GM23338 (cell line): ENCODE results near the gene PPFIA1.

ENCODE experiments used
- EZH2 ChIP-seq: fragments of 200-600 bp; sonication (generic); IDR thresholded peaks from one replicate; pipeline ENCODE4 v1.8.0; 2017; ENCODE audit warnings: antibody characterized with exemption, mild to moderate bottlenecking, low read depth; ENCODE audit not compliant: unreplicated experiment
- JUNB ChIP-seq: IDR thresholded peaks from one replicate; pipeline ENCODE4 v1.6.1; 2016; ENCODE audit warnings: antibody characterized with exemption; ENCODE audit not compliant: unreplicated experiment
- POLR2AphosphoS5 ChIP-seq: IDR thresholded peaks from 2 replicates; pipeline ENCODE4 v1.6.1; 2016; ENCODE audit warnings: antibody characterized with exemption, low read depth
- ZNF114 ChIP-seq: fragments of 250-450 bp; sonication (Bioruptor Pico); IDR thresholded peaks from 2 replicates; pipeline ENCODE4 v1.5.0; 2020; ENCODE audit warnings: mild to moderate bottlenecking, moderate library complexity
- ZNF331 ChIP-seq: fragments of 250-450 bp; sonication (Bioruptor Pico); IDR thresholded peaks from 2 replicates; pipeline ENCODE4 v1.5.0; 2020; ENCODE audit warnings: low read depth, mild to moderate bottlenecking, moderate library complexity
- TF ChIP-seq, protein P1 (sequence below), 2 experiments: fragments of 200-600 bp in 1 of 2; sonication (generic) in 1 of 2; conservative IDR thresholded peaks; 2 replicates each; pipeline versions ENCODE4 v1.5.1 to v1.6.1; 2016 to 2017; ENCODE audit warnings: antibody characterized with exemption in 2 of 2, low read depth in 2 of 2, mild to moderate bottlenecking in 2 of 2, moderate library complexity in 1 of 2
- TF ChIP-seq, protein P2 (sequence below): IDR thresholded peaks from one replicate; pipeline ENCODE4 v1.6.1; 2018; ENCODE audit warnings: antibody characterized with exemption; ENCODE audit not compliant: unreplicated experiment

DNA sequence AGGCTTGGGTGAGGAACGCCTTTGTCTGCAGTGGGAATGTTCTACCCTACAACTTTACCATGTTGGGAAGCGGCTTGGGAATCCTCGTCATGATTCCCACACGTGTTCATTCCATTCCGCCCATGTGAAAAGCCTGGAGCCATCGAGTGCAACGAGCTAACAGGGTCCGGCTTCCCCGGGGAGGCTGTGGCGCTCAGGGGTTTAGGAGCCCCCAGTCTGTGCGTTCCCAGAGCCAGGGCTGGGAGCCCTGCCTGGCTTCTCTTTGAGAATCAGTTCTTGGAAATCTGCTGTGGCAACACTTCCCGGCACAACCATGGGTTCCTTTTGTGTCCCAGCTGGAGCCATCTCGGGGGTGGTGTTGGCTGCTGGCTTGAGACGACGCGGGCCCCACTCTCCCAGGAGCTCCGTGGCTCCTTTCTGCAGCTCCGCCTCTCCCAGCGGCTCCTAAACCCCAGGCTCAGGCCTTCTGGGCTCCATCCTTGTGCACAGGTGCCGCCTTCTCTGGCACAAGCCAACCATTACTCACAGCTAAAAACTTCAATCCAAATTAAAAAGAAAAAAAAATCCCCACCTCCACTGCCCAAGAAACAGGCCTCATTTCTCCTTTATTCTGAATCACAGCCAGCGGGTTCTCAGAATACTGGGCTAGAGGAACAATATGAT, 18.7 kb upstream of the PPFIA1 start:
- TF ChIP-seq, protein P1, sequence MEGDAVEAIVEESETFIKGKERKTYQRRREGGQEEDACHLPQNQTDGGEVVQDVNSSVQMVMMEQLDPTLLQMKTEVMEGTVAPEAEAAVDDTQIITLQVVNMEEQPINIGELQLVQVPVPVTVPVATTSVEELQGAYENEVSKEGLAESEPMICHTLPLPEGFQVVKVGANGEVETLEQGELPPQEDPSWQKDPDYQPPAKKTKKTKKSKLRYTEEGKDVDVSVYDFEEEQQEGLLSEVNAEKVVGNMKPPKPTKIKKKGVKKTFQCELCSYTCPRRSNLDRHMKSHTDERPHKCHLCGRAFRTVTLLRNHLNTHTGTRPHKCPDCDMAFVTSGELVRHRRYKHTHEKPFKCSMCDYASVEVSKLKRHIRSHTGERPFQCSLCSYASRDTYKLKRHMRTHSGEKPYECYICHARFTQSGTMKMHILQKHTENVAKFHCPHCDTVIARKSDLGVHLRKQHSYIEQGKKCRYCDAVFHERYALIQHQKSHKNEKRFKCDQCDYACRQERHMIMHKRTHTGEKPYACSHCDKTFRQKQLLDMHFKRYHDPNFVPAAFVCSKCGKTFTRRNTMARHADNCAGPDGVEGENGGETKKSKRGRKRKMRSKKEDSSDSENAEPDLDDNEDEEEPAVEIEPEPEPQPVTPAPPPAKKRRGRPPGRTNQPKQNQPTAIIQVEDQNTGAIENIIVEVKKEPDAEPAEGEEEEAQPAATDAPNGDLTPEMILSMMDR (conservative IDR thresholded peaks at IDR 0.05; ENCODE audit: low read depth in 2 of 2), result no peak
- TF ChIP-seq POLR2AphosphoS5, result no peak
- TF ChIP-seq ZNF114 (CRISPR knock-in tag), result no peak
- TF ChIP-seq JUNB, result no peak
- TF ChIP-seq EZH2, result no peak
- no peak for TF ChIP-seq ZNF331 (CRISPR knock-in tag)
- TF ChIP-seq, protein P2, sequence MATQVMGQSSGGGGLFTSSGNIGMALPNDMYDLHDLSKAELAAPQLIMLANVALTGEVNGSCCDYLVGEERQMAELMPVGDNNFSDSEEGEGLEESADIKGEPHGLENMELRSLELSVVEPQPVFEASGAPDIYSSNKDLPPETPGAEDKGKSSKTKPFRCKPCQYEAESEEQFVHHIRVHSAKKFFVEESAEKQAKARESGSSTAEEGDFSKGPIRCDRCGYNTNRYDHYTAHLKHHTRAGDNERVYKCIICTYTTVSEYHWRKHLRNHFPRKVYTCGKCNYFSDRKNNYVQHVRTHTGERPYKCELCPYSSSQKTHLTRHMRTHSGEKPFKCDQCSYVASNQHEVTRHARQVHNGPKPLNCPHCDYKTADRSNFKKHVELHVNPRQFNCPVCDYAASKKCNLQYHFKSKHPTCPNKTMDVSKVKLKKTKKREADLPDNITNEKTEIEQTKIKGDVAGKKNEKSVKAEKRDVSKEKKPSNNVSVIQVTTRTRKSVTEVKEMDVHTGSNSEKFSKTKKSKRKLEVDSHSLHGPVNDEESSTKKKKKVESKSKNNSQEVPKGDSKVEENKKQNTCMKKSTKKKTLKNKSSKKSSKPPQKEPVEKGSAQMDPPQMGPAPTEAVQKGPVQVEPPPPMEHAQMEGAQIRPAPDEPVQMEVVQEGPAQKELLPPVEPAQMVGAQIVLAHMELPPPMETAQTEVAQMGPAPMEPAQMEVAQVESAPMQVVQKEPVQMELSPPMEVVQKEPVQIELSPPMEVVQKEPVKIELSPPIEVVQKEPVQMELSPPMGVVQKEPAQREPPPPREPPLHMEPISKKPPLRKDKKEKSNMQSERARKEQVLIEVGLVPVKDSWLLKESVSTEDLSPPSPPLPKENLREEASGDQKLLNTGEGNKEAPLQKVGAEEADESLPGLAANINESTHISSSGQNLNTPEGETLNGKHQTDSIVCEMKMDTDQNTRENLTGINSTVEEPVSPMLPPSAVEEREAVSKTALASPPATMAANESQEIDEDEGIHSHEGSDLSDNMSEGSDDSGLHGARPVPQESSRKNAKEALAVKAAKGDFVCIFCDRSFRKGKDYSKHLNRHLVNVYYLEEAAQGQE, result no peak
